ENCODE data around the gene TMEM82.

Gene TMEM82

DNA sequence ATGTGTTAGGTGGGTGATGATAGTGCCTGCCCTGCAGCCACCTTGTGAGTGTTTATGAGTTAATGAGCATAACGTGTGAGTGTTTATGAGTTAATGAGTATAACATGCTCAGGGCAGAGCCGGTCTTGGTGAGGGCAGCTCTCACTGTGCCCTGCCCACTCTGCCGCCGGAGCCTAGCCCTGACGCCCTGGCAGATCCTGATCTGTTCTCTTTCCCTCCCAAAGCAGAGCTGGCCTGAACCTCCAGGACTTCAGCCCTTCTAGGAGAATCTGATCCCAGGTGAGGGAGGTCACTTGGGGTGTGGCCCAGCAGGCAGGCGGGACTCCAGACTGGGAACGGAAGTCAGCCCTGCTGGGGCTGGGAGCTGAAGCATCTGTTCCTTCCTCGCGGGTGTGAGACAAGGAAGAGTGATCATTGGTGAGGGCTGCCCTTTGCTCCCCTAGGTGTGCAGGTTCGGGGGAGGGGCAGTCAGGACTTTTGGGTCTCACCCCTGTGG lies 22.0 kb downstream of the TMEM82 start:
- TF ChIP-seq YY1 (IDR thresholded peaks at IDR 0.05; ENCODE audit: low read depth) = no peak
- no peak for TF ChIP-seq CREB1 (IDR thresholded peaks at IDR 0.05; ENCODE audit: low read depth)
- 0 out of 2 replicates have a peak, but pooled peaks have one; percentile 45 for TF ChIP-seq ZBTB7A (IDR thresholded peaks at IDR 0.05; ENCODE audit: low read depth)
- no peak for TF ChIP-seq TEAD4 (IDR thresholded peaks at IDR 0.05)
- TF ChIP-seq, protein P1, sequence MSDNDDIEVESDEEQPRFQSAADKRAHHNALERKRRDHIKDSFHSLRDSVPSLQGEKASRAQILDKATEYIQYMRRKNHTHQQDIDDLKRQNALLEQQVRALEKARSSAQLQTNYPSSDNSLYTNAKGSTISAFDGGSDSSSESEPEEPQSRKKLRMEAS (IDR thresholded peaks at IDR 0.05) = peak; percentile 16; the same call in 1 of the 2 replicates

DNA sequence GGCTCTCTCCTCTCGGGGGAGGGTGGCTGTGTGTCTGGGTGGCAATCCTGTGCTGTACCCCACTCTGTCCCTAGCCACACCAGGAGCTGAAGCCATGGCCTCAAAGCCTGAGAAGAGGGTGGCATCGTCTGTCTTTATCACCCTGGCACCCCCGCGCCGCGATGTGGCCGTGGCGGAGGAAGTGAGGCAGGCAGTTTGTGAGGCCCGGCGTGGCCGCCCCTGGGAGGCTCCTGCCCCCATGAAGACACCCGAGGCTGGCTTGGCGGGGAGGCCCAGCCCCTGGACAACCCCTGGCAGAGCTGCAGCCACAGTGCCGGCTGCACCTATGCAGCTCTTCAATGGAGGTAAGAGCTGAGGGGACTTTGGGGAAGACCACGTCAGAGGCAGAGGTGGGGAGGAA lies 22.6 kb downstream of the TMEM82 start:
- TF ChIP-seq, protein P2, sequence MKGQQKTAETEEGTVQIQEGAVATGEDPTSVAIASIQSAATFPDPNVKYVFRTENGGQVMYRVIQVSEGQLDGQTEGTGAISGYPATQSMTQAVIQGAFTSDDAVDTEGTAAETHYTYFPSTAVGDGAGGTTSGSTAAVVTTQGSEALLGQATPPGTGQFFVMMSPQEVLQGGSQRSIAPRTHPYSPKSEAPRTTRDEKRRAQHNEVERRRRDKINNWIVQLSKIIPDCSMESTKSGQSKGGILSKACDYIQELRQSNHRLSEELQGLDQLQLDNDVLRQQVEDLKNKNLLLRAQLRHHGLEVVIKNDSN (IDR thresholded peaks at IDR 0.05) = no peak
- TF ChIP-seq EGR1 (IDR thresholded peaks at IDR 0.05) (no peak), TCF12 (IDR thresholded peaks at IDR 0.05; ENCODE audit: low read depth) (no peak), CEBPB (IDR thresholded peaks at IDR 0.05) (no peak), CREB1 (IDR thresholded peaks at IDR 0.05; ENCODE audit: low read depth) (no peak)
- TF ChIP-seq, protein P1 (IDR thresholded peaks at IDR 0.05) = no peak

DNA sequence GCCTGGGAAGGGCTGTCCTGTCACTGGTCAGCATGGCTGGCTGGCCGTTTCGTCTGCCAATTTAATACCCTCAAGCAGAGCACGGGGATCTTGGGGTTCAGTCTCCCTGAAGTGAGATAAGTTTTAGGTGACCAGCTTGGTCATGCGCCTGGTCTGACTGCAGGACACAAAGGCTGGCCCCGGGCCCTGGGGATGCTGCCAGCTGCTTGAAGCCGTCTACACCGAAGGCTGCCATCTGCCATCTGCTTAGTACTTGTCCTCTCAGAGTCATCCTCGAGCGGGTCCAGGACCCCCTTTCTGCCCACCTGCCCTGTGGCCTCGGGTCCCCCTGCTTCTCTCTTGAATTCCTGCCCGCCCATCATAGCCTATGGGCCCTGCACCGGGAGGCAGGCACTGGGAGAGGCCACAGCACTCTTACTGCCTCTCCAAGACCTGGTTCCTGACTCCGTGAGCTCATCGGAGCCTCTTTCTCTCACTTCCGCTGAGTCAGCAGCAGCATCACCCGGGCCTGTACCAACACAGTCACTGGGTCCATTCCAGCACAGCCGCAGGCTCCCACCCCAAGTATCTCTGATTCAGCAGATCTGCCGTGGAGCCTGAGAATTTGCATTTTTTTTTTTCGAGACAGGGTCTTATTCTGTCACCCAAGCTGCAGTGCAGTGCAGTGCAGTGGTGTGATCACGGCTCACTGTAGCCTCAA lies 23.3 kb downstream of the TMEM82 start:
- TF ChIP-seq NFIC (IDR thresholded peaks at IDR 0.05) (no peak), TAF1 (IDR thresholded peaks at IDR 0.05; ENCODE audit: low read depth) (no peak), CREB1 (IDR thresholded peaks at IDR 0.05; ENCODE audit: low read depth) (no peak), TEAD4 (IDR thresholded peaks at IDR 0.05) (no peak), EGR1 (IDR thresholded peaks at IDR 0.05) (no peak), REST (IDR thresholded peaks at IDR 0.05; ENCODE audit: low read depth) (no peak), EP300 (IDR thresholded peaks at IDR 0.05; ENCODE audit: borderline replicate concordance) (no peak), RAD21 (IDR thresholded peaks at IDR 0.05; ENCODE audit: low read depth) (no peak), FOXM1 (IDR thresholded peaks at IDR 0.05; ENCODE audit: borderline replicate concordance, low read depth) (no peak)

DNA sequence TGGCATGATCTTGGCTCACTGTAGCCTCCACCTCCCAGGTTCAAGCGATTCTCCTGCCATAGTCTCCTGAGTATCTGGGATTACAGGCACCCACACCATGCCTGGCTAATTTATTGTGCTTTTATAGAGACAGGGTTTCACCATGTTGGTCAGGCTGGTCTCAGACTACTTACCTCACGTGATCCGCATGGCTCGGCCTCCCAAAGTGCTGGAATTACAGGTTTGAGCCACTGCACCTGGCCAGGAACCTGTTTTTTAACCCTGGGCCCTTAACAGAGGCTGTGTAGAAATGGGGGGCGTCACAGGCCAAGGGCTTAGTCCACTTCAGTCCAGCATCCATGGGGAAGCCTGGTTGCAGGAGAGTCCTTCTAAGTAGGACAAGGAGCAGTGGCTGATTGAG lies 25.6 kb downstream of the TMEM82 start:
- TF ChIP-seq CREB1 (IDR thresholded peaks at IDR 0.05; ENCODE audit: low read depth) = no peak
- no peak for TF ChIP-seq REST (IDR thresholded peaks at IDR 0.05; ENCODE audit: low read depth)
- TF ChIP-seq TCF12 (IDR thresholded peaks at IDR 0.05; ENCODE audit: low read depth) = no peak
- no peak for TF ChIP-seq YY1 (IDR thresholded peaks at IDR 0.05; ENCODE audit: low read depth)
- no peak for TF ChIP-seq TEAD4 (IDR thresholded peaks at IDR 0.05)
- no peak for TF ChIP-seq EGR1 (IDR thresholded peaks at IDR 0.05)
- TF ChIP-seq TAF1 (IDR thresholded peaks at IDR 0.05; ENCODE audit: low read depth) = no peak
- TF ChIP-seq RAD21 (IDR thresholded peaks at IDR 0.05; ENCODE audit: low read depth) = no peak
- TF ChIP-seq EP300 (IDR thresholded peaks at IDR 0.05; ENCODE audit: borderline replicate concordance) = no peak
- TF ChIP-seq, protein P2 (IDR thresholded peaks at IDR 0.05) = no peak
- no peak for TF ChIP-seq CEBPB (IDR thresholded peaks at IDR 0.05)
- no peak for TF ChIP-seq FOXM1 (IDR thresholded peaks at IDR 0.05; ENCODE audit: borderline replicate concordance, low read depth)

DNA sequence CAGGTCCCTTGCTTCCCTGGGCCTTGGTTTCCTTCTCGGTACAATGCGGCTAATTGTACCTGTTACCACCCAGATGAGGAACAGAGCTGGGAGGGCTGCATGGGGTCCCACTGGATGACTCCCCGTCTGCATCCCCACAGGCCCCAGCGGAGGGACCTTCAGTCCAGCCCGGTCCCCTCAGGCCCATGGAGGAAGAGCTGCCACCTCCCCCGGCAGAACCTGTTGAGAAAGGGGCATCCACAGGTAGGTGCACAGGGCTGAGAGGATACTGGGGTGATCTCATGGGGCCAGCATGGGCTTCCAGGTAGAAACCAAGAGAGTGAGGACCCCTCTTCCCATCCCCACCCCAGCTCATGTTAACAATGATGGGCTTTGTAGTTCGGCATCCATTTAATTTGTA lies 26.1 kb downstream of the TMEM82 start:
- no peak for TF ChIP-seq TCF12 (IDR thresholded peaks at IDR 0.05; ENCODE audit: low read depth)
- TF ChIP-seq ZBTB7A (IDR thresholded peaks at IDR 0.05; ENCODE audit: low read depth) = no peak
- no peak for TF ChIP-seq EP300 (IDR thresholded peaks at IDR 0.05; ENCODE audit: borderline replicate concordance)
- TF ChIP-seq REST (IDR thresholded peaks at IDR 0.05; ENCODE audit: low read depth) = no peak
- no peak for TF ChIP-seq TEAD4 (IDR thresholded peaks at IDR 0.05)
- TF ChIP-seq NFIC (IDR thresholded peaks at IDR 0.05) = no peak
- TF ChIP-seq, protein P2 (IDR thresholded peaks at IDR 0.05) = no peak
- TF ChIP-seq RAD21 (IDR thresholded peaks at IDR 0.05; ENCODE audit: low read depth) = no peak
- TF ChIP-seq YY1 (IDR thresholded peaks at IDR 0.05; ENCODE audit: low read depth) = no peak
- no peak for TF ChIP-seq TAF1 (IDR thresholded peaks at IDR 0.05; ENCODE audit: low read depth)
- TF ChIP-seq CREB1 (IDR thresholded peaks at IDR 0.05; ENCODE audit: low read depth) = no peak
- no peak for TF ChIP-seq FOXM1 (IDR thresholded peaks at IDR 0.05; ENCODE audit: borderline replicate concordance, low read depth)
- no peak for TF ChIP-seq CEBPB (IDR thresholded peaks at IDR 0.05)
- TF ChIP-seq, protein P1 (IDR thresholded peaks at IDR 0.05) = no peak
- no peak for TF ChIP-seq EGR1 (IDR thresholded peaks at IDR 0.05)
